Activated CD4-positive, alpha-beta T cell treated with anti-CD3 and anti-CD28 coated beads for 24 hours (primary cell): ENCODE data around the gene NFX1.

Source experiments
- DNase-seq, 2 donors: peaks; one replicate each; pipeline ENCODE4 v3.0.0-alpha.2; 2020; ENCODE audit warnings: low read depth in 2 of 2

The NFX1 gene

DNA sequence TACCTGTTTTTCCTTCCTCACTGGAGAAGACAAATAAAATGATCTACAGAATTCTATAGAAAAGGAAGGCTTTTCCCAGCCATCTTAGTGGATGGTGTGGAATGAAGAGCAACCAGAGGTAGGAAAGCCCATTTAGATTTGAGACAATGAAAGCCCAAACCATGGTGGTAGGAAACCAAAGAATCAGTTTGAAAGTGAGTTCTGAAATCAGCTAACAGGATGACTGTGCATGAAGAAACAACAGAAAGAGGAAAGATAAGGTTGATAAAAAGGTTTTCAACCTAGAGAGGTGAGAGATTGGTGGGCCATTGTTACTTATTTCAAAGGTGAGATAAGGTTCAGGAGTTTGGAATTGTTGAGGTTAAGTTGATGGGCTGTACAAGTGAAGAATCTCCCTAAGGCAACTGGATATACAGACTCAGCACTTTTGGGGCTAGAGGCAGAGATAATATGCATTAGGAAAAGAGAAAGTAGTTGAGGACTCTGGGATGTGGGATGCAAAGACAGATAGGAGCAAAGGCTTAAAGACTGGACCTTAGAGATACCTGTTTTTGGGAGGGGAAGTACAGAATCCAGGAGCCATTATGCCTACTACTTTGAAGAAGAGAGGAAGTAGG is 23.1 kb upstream of the NFX1 start:
- no peak for DNase-seq

DNA sequence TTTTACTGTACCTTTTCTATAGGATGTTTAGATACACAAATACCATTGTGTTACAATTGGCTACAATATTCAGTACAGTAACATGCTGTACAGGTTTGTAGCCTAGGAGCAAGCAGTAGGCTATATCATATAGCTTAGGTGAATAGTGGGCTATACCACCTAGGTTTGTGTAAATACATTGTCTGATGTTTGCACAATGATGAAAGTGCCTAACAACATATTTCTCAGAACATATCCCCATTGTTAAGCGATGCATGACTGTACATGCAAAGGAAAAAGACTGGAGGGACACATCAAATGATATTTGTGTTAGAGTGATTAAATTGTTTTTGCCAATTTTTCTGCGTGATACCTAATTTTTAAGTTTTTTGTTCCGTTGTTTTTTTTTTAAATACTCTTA is 20.2 kb upstream of the NFX1 start:
- DNase-seq, result no peak

DNA sequence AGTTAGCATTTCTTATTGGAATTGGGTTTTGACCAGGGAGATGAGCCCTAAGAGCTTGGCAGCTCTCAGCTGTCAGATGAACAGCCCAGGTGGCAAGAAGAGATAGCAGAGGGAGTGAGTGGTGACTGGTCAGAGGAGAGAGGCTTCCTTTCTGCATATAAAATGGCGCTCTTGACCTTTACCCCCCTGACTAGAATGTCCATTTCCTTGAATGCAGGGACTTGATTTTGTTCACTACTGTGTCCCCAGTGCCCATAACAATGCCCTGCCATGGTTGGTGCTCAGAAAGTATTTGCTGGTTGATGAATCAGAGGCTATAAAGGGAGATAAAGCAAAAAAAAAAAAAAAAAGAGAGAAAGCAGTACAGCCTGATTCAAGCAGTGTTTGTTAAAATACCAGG is 18.3 kb upstream of the NFX1 start:
- no peak for DNase-seq

DNA sequence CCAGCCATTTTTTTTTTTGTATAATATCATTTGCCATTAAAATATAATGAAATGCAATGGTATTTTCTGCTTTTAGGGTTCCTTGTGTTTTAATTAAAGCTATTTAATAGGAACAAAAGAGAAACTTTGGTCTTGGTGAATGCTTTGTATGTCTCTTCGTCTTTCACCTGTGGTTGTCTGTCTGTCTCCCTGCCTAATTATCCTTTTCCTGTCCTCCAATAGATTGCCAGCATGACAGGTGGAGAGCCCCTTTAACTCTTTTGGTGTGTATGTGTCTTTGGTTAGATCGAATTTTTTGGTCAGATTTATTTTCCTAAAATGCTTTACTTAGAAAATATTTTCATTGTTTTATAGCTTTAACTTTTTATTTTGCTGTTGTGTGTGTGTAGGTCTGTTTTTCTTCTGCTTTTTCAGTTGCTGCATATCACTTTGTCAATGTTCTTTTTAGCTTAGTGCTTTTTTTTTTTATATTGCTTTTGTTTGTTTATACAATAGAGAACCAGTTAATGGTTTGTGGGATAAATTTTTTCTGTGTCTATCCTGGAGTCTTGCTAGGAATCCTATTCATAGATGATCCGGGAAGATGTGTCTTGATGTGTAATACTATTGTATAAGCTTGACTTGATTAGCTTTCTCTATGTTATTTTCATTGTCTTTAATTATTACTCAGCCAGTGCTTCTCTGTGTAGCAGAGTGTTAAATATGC is 16.9 kb upstream of the NFX1 start:
- no peak for DNase-seq

DNA sequence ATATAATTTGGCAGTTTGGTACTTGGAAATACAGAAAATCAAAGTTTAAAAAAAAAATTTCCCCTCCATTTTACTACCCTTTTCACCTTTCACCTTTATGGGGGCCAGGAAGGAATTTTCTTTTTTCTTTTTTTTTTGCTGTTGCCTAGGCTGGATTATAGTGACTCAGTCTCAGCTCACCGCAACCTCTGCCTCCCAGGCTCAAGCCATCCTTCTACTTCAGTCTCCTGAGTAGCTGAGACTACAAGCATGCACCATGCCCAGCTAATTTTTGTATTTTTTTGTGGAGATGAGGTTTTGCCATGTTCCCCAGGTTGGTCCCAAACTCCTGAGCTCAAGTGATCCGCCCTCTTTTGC is 16.4 kb upstream of the NFX1 start:
- no peak for DNase-seq

DNA sequence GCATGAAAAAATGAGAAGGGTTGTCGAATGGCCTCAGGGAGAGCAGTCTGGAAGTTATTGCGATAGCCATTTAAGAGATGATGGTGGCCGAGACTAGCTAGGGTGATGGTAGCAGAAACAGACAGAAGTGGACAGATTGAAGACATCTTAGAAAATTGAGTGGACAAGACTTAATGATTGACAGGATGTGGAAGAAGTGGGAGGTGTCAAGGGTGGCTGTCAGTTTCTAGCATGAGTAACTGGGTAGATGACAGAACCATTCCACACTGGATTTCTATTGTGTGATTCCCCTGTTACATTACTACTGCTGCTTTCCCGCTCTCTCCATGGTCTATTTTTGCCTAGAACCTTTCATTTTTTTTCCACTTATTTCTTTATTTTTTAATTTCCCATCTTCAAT is 12.8 kb upstream of the NFX1 start:
- DNase-seq, result no peak

DNA sequence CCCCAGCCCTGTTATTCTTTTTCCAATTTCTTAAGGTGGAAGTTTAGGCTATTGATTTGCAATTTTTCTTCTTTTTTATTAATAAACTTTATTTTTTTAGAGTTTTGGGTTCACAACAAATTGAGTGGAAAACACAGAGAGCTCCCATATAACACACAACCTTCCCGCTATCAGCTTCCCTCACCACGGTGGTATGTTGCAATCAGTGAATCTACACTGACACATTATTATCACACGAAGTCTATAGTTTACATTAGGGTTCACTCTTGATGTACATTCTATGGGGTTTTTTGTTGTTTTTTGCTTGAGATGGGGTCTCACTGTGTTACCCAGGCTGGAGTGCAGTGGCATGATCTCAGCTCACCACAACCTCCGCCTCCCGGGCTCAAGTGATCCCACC is 4.8 kb upstream of the NFX1 start:
- no peak for DNase-seq

DNA sequence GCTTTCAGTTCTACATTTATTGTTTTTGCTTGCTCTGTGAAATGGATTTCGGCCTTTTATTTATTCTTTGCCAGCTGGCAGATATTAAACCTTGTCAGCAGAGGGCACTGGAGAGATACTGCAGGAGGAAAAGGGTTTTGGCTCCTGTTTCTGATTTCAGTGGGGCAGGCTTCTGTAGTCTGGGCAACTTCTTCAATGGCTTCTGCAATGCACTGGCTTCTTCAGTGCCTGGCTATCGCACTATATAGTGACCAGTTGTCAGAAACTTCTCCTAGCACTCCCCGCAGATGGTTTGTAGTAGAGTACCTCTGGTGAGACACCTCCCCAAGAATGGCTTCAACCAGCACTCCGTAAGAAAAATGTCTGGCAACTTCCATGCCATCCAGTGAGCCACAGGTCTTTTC is 3.2 kb upstream of the NFX1 start:
- peak in 1 of 2 donors; percentile 44 for DNase-seq

DNA sequence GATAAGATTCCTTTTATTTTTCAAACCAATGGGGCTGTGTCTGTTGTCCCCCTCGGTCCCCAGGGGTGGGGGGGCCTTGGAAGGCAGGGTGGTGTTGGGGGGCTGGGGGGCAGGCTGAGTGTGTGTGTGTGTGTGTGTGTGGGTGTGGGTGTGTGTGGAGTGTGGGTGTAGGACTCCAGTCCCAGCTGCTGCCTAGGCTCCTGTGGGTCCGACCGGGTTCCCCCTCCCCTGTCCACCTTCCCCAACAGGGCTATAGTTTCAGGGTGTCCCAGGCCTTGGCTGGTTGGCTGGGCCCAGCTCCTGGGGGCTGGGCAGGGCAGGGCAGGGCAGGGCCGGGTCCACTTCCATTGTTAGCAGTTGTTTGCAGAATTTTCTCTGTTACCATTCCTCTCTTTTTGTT is 2.1 kb upstream of the NFX1 start:
- no peak for DNase-seq

DNA sequence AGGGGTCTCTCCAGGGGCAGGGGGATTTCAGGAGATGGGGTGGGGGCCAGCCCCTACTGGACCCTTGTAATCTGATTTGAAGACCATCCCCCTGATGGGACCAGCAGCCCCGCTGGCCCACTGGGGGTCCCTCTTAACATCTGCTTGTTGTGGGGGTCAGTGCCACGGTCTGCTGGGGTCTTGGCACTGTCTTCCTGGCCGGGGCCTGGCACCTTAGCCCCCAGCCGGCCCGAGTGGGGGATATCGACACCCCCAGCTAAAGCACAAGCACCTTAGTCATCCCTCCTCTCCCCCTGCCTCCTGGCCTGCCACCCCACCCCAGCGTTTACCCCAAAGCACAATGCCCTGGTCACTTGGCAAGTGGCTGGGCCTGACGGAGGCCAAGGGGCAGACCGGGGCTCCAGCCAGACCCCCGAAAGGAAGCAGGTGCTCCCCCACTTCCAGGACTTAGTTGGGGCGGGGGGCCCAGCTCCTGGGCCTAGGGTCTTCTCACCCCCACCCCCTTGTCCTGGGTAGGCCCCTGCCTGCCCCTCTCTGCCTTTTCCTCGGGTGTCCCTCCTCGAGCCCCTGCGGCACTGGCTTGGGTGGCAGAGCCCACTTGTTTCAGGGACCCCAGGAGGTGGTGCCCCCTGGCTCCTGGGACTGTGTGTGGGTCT is 1.4 kb upstream of the NFX1 start:
- DNase-seq, result no peak

DNA sequence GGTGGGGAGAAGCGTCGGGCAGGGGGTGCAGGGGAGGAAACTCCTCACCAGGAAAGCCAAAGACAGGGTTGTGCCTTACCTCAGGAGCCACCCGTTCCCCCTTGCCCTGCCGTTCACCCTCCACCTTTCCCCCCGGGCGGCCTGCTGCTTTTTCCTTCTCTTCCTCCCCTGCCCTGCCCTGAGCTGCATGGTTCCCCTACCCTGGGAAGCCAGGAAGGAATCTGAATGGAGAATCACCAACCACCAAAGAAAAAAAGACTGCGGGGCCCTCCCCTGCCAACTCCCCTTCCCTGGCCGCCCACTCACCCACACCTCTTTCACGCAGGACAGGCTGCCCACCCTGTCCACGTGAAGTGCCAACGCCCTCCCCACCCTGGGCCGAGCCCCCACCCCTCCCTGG is 820 bp upstream of the NFX1 start:
- peak in 1 of 2 donors; percentile 25 for DNase-seq

DNA sequence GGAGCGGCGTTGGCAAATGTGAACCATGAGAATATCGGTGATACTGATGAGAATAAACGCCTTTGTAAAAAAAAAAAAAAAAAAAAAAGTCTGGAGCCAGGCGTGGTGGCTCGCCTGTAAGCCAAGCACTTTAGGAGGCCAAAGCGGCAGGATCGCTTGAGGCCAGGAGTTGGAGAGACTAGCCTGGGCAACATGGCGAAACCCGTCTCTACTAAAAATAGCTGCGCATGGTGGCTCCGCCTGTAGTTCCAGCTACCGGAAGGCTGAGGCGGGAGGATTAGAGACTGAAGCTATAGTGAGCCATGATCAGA is 425 bp upstream of the NFX1 start:
- DNase-seq, result no peak

DNA sequence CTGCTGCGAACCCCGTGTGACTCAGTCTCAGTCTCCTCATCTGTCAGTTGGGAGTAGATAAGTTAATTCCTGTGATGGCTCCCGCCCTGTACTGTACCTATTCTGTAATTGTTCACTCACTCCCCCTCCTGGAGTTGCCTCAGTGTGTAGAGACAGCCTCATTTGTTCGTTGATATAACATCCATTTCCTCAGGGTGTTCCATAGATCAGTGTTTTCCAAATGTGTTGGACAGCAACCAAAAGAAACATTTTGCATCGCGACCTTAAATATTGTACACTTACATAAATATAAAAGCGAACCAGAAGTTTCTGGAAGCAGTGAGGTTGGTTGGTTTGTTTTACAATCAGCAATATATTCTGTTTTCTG is 698 bp downstream of the NFX1 start:
- DNase-seq, result no peak

DNA sequence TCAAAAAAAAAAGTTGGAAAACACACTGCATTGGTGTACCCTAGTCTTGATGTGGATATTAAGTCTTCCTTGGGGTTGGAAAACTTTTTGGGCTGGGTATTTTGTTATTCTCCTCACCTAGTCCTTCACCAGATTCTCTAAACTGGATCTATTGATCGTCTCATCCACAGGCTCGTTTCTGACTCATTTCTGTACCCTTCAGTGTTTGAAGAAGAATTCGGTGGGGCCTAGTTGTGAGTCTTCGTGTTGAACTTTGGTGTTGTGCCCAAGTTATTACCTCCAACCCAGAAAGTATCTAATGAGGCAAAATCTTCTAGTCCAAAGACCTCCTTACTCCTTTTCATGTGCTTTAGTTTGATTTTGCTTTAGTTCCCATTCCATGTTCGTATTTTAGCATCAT is 1.6 kb downstream of the NFX1 start:
- DNase-seq, result no peak

DNA sequence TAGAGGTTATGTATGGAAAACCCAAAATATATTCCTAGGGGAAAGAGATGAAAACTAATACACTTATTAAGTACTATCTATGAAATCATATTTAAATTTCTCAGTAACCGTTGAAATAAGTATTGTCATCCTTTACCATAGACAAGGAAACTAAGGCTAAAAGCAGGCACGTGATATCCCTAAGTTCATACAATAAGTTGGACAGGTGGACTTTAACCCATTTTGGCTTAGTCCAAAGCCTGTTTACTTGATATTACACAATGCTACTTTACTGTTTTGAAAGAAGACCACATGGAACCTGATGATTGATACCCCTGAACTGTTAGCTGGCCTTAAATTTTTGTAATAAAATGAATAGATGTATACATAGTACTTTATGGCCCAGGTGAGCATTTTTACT is 3.5 kb downstream of the NFX1 start:
- no peak for DNase-seq

DNA sequence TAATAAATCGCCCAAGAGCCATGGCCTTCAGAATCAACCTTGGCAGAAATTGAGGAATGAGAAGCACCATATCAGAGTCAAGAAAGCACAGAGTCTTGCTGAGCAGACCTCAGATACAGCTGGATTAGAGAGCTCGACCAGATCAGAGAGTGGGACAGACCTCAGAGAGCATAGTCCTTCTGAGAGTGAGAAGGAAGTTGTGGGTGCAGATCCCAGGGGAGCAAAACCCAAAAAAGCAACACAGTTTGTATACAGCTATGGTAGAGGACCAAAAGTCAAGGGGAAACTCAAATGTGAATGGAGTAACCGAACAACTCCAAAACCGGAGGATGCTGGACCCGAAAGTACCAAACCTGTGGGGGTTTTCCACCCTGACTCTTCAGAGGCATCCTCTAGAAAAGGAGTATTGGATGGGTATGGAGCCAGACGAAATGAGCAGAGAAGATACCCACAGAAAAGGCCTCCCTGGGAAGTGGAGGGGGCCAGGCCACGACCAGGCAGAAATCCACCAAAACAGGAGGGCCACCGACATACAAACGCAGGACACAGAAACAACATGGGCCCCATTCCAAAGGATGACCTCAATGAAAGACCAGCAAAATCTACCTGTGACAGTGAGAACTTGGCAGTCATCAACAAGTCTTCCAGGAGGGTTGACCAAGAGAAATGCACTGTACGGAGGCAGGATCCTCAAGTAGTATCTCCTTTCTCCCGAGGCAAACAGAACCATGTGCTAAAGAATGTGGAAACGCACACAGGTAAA is 4.5 kb downstream of the NFX1 start:
- no peak for DNase-seq

DNA sequence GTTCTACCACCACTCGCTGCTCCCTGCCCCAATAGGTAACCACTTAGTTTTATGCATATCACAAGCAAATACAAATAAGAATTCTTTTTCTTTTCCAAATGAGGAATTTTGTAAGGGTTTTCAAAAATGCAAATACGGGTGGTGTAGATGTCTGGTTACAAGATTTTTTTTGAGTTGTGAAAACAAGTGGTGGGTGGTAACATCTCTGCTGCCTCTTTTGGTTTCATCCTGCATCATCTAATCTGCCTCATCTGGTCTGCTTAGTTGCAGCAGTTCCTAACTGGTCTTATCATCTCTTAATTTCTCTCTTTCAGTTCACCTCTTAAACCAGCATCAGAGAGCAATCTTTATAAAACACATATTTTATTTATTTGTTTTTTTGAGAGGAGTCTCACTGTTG is 5.3 kb downstream of the NFX1 start:
- DNase-seq, result no peak

DNA sequence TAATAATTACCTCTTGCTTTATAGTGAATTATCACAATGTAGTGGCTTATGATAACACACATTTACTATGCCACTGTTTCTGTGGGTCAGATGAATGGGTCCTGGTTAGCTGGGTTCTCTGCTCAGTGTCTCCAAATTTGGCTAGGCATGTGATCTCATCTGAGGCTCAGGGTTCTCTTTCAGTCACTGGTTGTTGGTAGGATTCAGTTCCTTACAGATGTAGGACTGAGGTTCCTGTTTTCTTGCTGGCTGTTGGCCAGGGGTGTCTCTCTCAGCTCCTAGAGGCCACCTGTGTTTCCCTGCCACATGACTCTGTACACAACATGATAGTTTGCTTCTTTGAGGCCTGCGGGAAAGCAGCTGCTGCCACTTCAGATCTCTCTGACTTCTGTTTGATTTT is 7.1 kb downstream of the NFX1 start:
- DNase-seq, result no peak

DNA sequence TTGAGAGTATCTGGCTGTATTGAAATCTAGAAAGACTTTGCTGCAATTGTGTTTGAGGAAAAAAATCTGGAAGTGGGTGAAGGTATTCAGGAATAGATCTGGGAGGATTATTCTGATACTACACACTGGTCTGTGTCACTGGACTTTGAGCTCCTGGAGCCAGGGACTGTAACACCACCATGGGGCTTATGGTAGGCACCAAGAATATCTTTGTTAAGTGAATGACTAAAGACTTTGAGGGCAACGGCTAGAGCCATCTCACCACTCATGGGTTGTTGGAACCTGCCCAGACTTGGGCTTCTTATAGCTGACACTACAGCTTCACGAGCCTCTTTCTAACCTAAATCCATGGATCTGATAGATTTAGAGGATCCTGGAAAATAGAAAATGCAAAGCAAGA is 10.2 kb downstream of the NFX1 start:
- no peak for DNase-seq

DNA sequence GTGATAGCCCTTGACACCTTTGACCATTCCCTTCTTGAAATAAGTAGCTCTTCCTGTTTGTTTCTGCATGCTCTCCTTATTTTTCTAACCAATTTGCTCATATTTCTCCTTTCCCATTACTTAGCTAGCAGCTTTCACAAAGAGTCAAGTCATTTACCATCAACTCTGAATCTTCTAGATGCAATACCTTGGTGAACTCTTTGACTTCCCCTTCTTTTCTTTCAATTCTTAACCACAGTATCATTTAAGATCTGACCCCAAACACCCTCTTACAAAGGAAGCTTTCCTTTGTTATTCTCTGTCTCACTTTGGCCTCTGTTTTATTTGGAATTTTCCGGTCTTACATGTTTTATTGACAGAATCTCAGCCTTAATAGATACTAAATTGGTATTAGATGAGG is 14.0 kb downstream of the NFX1 start:
- DNase-seq, result no peak

DNA sequence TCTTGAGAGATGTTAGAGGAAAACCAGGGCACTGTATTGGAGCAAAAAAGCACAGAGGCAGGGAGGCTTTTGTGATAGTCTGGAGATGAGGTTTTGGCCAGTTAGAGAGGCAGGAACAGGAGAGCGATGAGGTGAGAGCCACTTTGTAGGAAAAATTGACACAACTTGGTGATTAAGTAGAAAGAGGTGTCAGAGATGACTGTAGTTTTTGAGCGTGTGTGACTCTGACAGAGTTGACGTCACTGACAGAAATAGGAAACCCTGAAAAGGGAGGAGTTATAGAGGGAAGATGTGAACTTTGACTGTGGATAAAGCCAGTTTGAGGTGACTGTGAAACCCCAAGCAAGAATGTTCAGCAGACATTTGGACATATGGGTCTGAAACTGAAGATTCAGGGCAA is 15.7 kb downstream of the NFX1 start:
- no peak for DNase-seq

DNA sequence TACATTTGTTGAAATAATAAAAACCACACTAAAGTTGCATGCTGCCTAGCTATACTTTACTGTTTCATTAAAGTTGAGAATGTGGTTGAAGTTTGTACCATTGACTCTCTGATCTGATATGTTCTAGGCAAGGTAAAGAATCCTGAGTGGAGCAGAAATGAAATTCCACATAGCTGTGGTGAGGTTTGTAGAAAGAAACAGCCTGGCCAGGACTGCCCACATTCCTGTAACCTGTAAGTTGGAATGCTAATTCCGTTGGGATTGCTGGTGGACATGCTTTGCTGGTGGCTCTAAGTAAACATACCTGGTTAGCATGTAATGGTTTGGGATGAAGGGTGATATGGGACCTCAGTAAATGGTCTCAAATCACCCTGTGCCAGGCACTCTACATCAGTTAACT is 16.8 kb downstream of the NFX1 start:
- no peak for DNase-seq

DNA sequence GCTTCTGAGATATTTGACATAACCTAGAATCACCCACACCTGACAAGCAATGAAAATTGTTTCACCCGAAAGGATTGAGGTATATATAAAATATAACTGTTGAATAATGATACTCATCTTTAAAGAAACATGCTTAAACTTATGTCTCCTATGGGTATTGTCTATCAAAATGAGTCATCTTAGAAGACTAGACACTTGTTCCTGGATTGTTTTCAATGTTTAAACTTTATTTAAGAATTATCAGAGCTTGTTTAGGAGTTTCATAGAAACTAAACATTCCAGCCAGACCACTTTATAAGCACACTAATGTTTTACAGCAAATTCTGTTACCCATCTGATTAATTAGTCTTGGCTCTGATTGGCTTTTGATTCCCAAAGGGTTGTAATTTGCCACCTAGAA is 19.6 kb downstream of the NFX1 start:
- DNase-seq, result no peak
